NCI-H2081 treated with DMSO at 0.1 percent for 48 hours (cell line): ENCODE data around the gene PLEKHA5.

Experiments
- DNase-seq: peaks from one replicate; lab custom pipeline; 2025; lab: John Stamatoyannopoulos, UW

The PLEKHA5 gene

GRCh38 chr12:19230896-19231295 lies 101.4 kb downstream of the PLEKHA5 start:
- no peak for DNase-seq

DNA sequence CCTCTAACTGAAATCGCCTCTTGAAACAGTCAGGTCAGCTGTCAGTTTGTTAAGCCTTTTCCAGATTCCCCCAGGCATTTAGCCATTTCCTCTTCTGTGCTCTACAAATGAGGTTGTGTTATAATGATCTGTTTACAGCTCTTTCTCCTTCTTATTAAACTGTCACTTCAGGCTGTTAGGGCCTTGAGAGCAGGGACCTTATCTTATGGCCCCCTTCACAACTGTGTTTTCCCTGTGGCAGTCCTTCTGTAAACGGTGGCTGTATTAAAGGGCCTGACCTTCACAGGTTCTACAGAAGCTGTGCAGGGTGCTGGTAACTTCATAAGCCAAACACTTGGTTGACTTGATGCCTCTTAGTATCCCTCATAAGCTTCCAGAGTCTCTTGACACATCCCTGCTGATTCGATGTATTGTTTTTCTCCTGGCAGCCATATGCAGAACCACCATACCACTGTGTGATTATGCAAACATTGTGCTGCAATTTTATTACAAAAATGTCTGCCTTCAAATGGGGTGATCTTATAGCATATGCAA lies 104.7 kb downstream of the PLEKHA5 start:
- peak; percentile 8 for DNase-seq

- DNase-seq: no peak
These were observed 105.7 kb downstream of the PLEKHA5 start for GRCh38 chr12:19234981-19235871.

GRCh38 chr12:19236656-19237055 lies 107.1 kb downstream of the PLEKHA5 start:
- no peak for DNase-seq

GRCh38 chr12:19238540-19238939 lies 109.0 kb downstream of the PLEKHA5 start:
- no peak for DNase-seq

DNA sequence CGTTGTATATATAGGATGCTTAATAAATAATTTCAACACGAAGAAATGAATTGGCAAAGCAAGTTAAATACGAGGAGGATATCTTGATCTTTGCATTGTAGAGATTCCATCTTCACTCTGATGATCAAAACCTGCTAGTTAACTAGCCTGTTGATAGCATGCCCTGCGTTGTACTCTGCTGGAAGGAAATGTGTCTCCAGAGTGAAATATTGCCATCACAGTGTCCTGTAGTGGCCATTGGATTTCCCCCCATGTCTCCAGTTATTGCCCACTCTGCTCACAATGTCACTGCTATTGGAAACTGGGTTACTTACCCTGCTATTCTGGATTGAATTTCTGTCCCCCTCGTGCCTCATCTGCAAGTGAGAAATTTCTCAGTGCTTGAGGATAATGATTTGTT lies 109.6 kb downstream of the PLEKHA5 start:
- DNase-seq: no peak

DNA sequence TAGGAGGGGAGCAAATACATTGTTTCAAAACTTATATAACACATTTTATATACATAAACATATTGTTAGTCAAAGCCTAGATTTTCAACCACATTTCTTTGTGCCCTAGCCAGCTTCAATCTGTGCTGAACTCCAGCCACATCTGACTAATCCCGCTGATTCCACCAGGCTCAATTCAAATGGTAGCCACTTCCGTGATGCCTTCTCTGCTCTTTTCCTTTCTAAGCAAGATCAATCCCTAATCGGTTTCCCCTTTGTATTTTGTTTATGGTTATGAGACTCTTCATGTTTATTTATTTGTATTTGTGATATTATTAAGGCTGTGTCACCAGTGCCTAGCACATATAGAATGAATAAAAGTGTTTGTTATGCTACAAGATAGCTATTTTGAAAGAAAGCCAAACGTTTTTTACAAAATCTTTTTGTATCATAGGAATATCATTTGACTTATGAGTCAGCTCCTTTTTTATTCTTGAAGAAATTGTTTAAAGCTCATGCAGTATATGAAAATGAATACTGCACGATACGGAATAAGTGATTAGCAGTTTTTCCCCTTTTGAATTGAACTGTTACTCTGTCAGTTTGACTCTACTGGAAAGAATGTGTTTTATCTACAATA lies 110.2 kb downstream of the PLEKHA5 start:
- no peak for DNase-seq

DNA sequence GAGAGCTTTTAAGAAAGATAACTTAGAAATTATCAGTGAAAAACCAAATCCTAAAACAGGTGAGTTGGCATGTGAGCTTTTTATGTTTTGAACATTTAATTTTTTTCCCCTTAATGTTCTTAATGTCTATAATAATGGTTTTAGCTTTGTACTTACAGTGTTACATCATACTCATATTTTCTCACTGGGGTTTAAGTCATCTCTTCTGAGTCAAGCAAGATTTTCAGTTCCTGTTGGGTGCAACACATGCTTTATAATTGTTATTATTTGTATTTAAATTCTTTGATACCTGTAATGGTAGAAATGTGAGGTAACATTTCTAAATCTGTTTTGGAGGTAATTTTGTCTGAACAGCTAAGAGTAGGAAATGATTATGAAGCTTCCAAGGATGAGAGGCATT lies 113.0 kb downstream of the PLEKHA5 start:
- DNase-seq: no peak

DNA sequence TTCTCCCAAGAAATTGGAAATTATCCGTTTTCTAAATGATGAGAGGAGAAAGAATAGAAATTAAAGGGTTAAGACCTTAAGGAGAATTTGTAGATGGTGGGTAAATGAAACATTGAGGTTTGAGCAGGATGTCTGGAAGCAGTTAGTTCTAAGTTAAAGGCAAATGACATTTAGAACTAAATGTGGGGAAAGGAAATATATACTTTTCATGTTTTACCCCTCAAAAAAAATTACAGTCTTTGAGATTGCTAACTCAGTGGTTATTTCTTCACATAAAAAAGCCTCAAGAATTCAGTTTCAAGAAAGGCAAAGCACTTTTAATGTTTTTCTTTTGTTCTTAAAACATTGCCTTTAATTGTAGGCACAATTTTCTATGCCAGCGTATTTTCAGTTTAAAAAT lies 114.0 kb downstream of the PLEKHA5 start:
- no peak for DNase-seq

DNA sequence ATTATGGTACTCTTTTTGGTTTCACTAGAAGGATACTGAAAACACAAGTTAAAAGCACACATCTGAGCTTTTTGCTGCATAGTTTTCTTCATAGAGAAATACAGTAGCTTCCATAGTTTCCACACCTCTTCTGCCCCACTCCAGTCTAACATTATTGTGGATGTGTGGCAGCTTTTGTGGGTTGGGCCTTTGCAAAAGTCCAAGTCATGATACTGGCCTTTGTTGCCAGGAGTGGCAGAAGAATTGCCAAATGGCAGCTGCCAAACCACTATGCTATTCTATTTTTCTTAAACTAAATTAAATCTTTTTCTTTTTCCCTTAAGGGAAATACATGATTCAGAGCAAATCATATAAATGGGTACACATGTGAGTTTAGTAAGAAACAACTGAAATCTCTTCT lies 114.8 kb downstream of the PLEKHA5 start:
- no peak for DNase-seq

DNA sequence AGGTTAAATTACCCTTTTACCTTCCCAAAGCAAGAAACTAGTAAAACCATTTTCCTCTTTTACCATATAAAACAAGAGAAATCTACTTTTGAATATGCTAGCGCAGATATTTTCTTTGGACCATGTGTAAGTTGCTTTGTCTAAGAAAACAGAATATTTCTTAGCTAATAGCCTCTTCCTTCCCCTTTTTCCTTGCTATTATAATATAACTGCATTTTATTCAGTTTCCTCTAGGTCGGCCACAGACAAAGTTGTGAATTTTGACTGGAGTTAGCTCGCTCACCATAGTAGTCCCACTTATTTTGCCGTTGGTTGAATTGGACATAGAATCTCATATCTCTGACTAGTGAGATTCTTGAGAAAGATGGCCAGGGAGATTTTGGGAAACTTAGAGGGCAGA lies 115.6 kb downstream of the PLEKHA5 start:
- no peak for DNase-seq

- no peak for DNase-seq
These were observed 116.1 kb downstream of the PLEKHA5 start for GRCh38 chr12:19245666-19246065.

DNA sequence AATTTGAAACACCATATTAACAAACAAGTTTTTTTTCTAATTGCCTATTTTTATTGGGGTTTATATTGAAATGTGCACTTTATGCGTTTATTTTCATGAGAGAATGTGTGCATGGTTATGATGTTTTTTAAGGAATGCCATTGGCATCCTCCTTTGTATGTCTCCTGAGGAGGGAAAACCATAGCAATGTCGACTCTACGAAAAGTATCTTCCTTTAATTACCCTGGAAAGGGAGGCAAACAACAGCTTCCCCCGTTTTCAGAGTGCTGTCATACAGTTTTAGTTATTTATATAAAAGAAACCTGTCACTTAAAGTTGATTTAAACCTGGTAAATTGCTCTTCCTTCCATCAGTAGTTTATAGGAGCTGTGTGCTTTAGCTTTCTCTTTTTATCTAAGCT lies 117.4 kb downstream of the PLEKHA5 start:
- no peak for DNase-seq

DNA sequence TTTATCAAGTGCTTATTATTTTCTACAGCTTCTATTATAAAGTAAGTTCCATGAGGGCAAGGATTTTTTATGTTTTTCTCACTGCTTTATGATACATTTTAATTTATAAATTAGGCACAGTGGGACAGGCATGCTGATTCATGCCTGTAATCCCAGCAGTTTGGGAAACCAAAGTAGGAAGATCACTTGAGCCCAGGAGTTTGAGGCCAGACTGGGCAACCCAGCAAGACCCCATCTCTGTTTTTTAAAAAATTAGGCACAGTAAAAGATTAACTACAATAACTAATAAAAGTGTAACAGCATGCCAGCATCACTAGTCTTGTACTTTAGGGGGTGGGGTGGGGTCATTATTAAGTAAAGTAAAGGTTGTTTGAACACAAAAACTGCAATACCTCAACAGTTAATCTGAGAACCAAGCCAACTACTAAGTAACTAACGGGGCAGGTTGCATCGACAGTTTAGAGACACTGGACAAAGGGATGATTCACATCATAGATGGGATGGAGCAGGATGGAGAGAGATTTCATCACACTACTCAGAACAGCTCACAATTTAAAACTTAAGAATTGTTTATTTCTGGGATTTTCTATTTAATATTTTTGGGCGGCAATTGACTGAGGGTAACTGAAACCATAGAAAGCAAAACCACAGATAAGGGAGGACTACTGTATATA lies 119.5 kb downstream of the PLEKHA5 start:
- DNase-seq: no peak

- no peak for DNase-seq
These were observed 122.1 kb downstream of the PLEKHA5 start for GRCh38 chr12:19251481-19252132.

- no peak for DNase-seq
These were observed 130.6 kb downstream of the PLEKHA5 start for GRCh38 chr12:19260135-19260534.

GRCh38 chr12:19261773-19262172 lies 132.2 kb downstream of the PLEKHA5 start:
- no peak for DNase-seq

- DNase-seq: no peak
These were observed 134.1 kb downstream of the PLEKHA5 start for GRCh38 chr12:19263672-19264071.

GRCh38 chr12:19273482-19274330 lies 144.2 kb downstream of the PLEKHA5 start:
- peak; percentile 90 for DNase-seq

DNA sequence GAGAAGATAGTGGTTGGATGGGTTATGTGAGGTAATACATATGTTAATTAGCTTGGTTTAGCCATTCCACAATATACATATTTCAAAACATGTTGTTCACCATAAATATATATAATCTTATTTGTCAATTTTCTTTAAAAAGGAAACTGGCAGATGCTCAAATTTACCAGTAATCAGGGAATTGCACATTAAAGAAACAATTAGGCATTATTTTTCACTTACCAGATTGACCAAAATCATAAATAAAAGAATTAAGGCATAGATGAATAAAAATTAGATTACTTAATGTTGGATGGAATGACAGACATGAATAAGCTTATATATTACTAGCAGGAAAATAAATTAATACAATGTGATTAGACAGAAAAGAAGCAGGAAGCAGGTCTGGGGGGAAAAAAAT lies 147.2 kb downstream of the PLEKHA5 start:
- no peak for DNase-seq

- no peak for DNase-seq
These were observed 148.2 kb downstream of the PLEKHA5 start for GRCh38 chr12:19277711-19278110.
